ENCODE results near the gene SVIL. TPM values are rescaled to one million over a fixed set of nuclear protein-coding genes. Genes with fewer than 3 reads are reported as not detected.

Gene SVIL
- total and polyA plus RNA-seq, 4 donors: 30.2 to 119 (median 56.7) TPM

GRCh38 chr10:29669149-29669548, 34.4 kb upstream of the SVIL start:
- DNase-seq (ENCODE audit: low read depth in 4 of 6, low spot score in 6 of 6): no peak
- WGBS (ENCODE audit: insufficient coverage): 71% methylated on average over 3 of the region's 3 CpGs

GRCh38 chr10:29668628-29669027, 33.9 kb upstream of the SVIL start:
- H3K4me1 ChIP-seq (ENCODE audit: control insufficient read depth, insufficient read depth, low read length): no peaks in the 10 kb centered on the region

More at GRCh38 chr10:29669149-29669548, 34.4 kb upstream of the SVIL start:
- H3K27ac ChIP-seq (ENCODE audit: low read depth, low read length): peak overlapping the region; percentile 11
- H3K36me3 ChIP-seq (ENCODE audit: control insufficient read depth, insufficient read depth, low read length): no peaks in the 10 kb centered on the region
- no peaks in the 10 kb centered on the region for H3K9me3 ChIP-seq (ENCODE audit: control insufficient read depth, insufficient read depth, low read length)
- H3K27me3 ChIP-seq (ENCODE audit: control insufficient read depth, insufficient read depth, low read length): no peaks in the 10 kb centered on the region
- H3K4me3 ChIP-seq (ENCODE audit: low read depth, low read length): no peak overlapping the region
- H3K4me1 ChIP-seq (ENCODE audit: control insufficient read depth, insufficient read depth, low read length): no peaks in the 10 kb centered on the region

GRCh38 chr10:29667191-29667590, 32.4 kb upstream of the SVIL start:
- Histone ChIP-seq H3K27me3 (ENCODE audit: control insufficient read depth, insufficient read depth, low read length) (no peaks in the 10 kb centered on the region), H3K4me3 (ENCODE audit: low read depth, low read length) (no peak overlapping the region), H3K27ac (ENCODE audit: low read depth, low read length) (no peak overlapping the region), H3K9me3 (ENCODE audit: control insufficient read depth, insufficient read depth, low read length) (no peaks in the 10 kb centered on the region), H3K4me1 (ENCODE audit: control insufficient read depth, insufficient read depth, low read length) (no peaks in the 10 kb centered on the region), H3K36me3 (ENCODE audit: control insufficient read depth, insufficient read depth, low read length) (no peaks in the 10 kb centered on the region)
- DNase-seq (ENCODE audit: low read depth in 4 of 6, low spot score in 6 of 6): no peak
- WGBS (ENCODE audit: insufficient coverage): 47% methylated on average over 3 of the region's 3 CpGs

More at GRCh38 chr10:29668628-29669027, 33.9 kb upstream of the SVIL start:
- Histone ChIP-seq H3K27me3 (ENCODE audit: control insufficient read depth, insufficient read depth, low read length) (no peaks in the 10 kb centered on the region), H3K9me3 (ENCODE audit: control insufficient read depth, insufficient read depth, low read length) (no peaks in the 10 kb centered on the region), H3K4me3 (ENCODE audit: low read depth, low read length) (no peak overlapping the region), H3K27ac (ENCODE audit: low read depth, low read length) (no peak overlapping the region), H3K36me3 (ENCODE audit: control insufficient read depth, insufficient read depth, low read length) (no peaks in the 10 kb centered on the region)
- WGBS (ENCODE audit: insufficient coverage): no CpG with 5 or more reads among the region's 4 CpGs
- DNase-seq (ENCODE audit: low read depth in 4 of 6, low spot score in 6 of 6): no peak

- H3K27me3 ChIP-seq (ENCODE audit: control insufficient read depth, insufficient read depth, low read length): no peaks in the 10 kb centered on the region
- no peak overlapping the region for H3K27ac ChIP-seq (ENCODE audit: low read depth, low read length)
- no peaks in the 10 kb centered on the region for H3K4me1 ChIP-seq (ENCODE audit: control insufficient read depth, insufficient read depth, low read length)
- DNase-seq (ENCODE audit: low read depth in 4 of 6, low spot score in 6 of 6): no peak
- no peaks in the 10 kb centered on the region for H3K9me3 ChIP-seq (ENCODE audit: control insufficient read depth, insufficient read depth, low read length)
- H3K36me3 ChIP-seq (ENCODE audit: control insufficient read depth, insufficient read depth, low read length): no peaks in the 10 kb centered on the region
- 82% methylated on average over 2 of the region's 7 CpGs for WGBS (ENCODE audit: insufficient coverage)
- no peak overlapping the region for H3K4me3 ChIP-seq (ENCODE audit: low read depth, low read length)
Measured at GRCh38 chr10:29666201-29666600, 31.4 kb upstream of the SVIL start.

GRCh38 chr10:29663718-29664117, 28.9 kb upstream of the SVIL start:
- peaks cover 8% of the 10 kb centered on the region for H3K4me1 ChIP-seq (ENCODE audit: control insufficient read depth, insufficient read depth, low read length)
- WGBS (ENCODE audit: insufficient coverage): 94% methylated on average over 7 of the region's 8 CpGs
- H3K36me3 ChIP-seq (ENCODE audit: control insufficient read depth, insufficient read depth, low read length): no peaks in the 10 kb centered on the region
- no peak overlapping the region for H3K27ac ChIP-seq (ENCODE audit: low read depth, low read length)
- H3K9me3 ChIP-seq (ENCODE audit: control insufficient read depth, insufficient read depth, low read length): no peaks in the 10 kb centered on the region
- H3K4me3 ChIP-seq (ENCODE audit: low read depth, low read length): no peak overlapping the region
- no peaks in the 10 kb centered on the region for H3K27me3 ChIP-seq (ENCODE audit: control insufficient read depth, insufficient read depth, low read length)
- no peak for DNase-seq (ENCODE audit: low read depth in 4 of 6, low spot score in 6 of 6)

GRCh38 chr10:29658984-29659965, 24.5 kb upstream of the SVIL start:
- no peaks in the 10 kb centered on the region for H3K36me3 ChIP-seq (ENCODE audit: control insufficient read depth, insufficient read depth, low read length)
- no peaks in the 10 kb centered on the region for H3K27me3 ChIP-seq (ENCODE audit: control insufficient read depth, insufficient read depth, low read length)
- H3K4me1 ChIP-seq (ENCODE audit: control insufficient read depth, insufficient read depth, low read length): peaks cover 8% of the 10 kb centered on the region
- no peak for DNase-seq (ENCODE audit: low read depth in 4 of 6, low spot score in 6 of 6)
- 59% methylated on average over 7 of the region's 10 CpGs for WGBS (ENCODE audit: insufficient coverage)
- H3K9me3 ChIP-seq (ENCODE audit: control insufficient read depth, insufficient read depth, low read length): no peaks in the 10 kb centered on the region
- no peak overlapping the region for H3K27ac ChIP-seq (ENCODE audit: low read depth, low read length)
- no peak overlapping the region for H3K4me3 ChIP-seq (ENCODE audit: low read depth, low read length)

- WGBS (ENCODE audit: insufficient coverage): 89% methylated on average over 7 of the region's 9 CpGs
- DNase-seq (ENCODE audit: low read depth in 4 of 6, low spot score in 6 of 6): no peak
Measured at GRCh38 chr10:29657719-29658274, 23.0 kb upstream of the SVIL start.

GRCh38 chr10:29656451-29656992, 21.8 kb upstream of the SVIL start:
- WGBS (ENCODE audit: insufficient coverage): no CpG with 5 or more reads among the region's 2 CpGs
- Histone ChIP-seq H3K27ac (ENCODE audit: low read depth, low read length) (no peak overlapping the region), H3K4me1 (ENCODE audit: control insufficient read depth, insufficient read depth, low read length) (peaks cover 8% of the 10 kb centered on the region)

More at GRCh38 chr10:29657719-29658274, 23.0 kb upstream of the SVIL start:
- H3K36me3 ChIP-seq (ENCODE audit: control insufficient read depth, insufficient read depth, low read length): no peaks in the 10 kb centered on the region
- H3K4me3 ChIP-seq (ENCODE audit: low read depth, low read length): no peak overlapping the region
- peaks cover 8% of the 10 kb centered on the region for H3K4me1 ChIP-seq (ENCODE audit: control insufficient read depth, insufficient read depth, low read length)
- no peak overlapping the region for H3K27ac ChIP-seq (ENCODE audit: low read depth, low read length)
- H3K9me3 ChIP-seq (ENCODE audit: control insufficient read depth, insufficient read depth, low read length): no peaks in the 10 kb centered on the region
- no peaks in the 10 kb centered on the region for H3K27me3 ChIP-seq (ENCODE audit: control insufficient read depth, insufficient read depth, low read length)

GRCh38 chr10:29652192-29652591, 17.4 kb upstream of the SVIL start:
- Histone ChIP-seq H3K27me3 (ENCODE audit: control insufficient read depth, insufficient read depth, low read length) (no peaks in the 10 kb centered on the region), H3K4me1 (ENCODE audit: control insufficient read depth, insufficient read depth, low read length) (no peaks in the 10 kb centered on the region), H3K4me3 (ENCODE audit: low read depth, low read length) (no peak overlapping the region), H3K27ac (ENCODE audit: low read depth, low read length) (no peak overlapping the region), H3K9me3 (ENCODE audit: control insufficient read depth, insufficient read depth, low read length) (no peaks in the 10 kb centered on the region), H3K36me3 (ENCODE audit: control insufficient read depth, insufficient read depth, low read length) (no peaks in the 10 kb centered on the region)
- no CpG with 5 or more reads among the region's 2 CpGs for WGBS (ENCODE audit: insufficient coverage)
- DNase-seq (ENCODE audit: low read depth in 4 of 6, low spot score in 6 of 6): no peak

More at GRCh38 chr10:29656451-29656992, 21.8 kb upstream of the SVIL start:
- H3K27me3 ChIP-seq (ENCODE audit: control insufficient read depth, insufficient read depth, low read length): no peaks in the 10 kb centered on the region
- no peaks in the 10 kb centered on the region for H3K9me3 ChIP-seq (ENCODE audit: control insufficient read depth, insufficient read depth, low read length)
- no peaks in the 10 kb centered on the region for H3K36me3 ChIP-seq (ENCODE audit: control insufficient read depth, insufficient read depth, low read length)
- no peak for DNase-seq (ENCODE audit: low read depth in 4 of 6, low spot score in 6 of 6)
- no peak overlapping the region for H3K4me3 ChIP-seq (ENCODE audit: low read depth, low read length)

Measured in spinal cord (tissue), 10 donors.